NT2/D1 (cell line): Measurements from ENCODE around the gene SYCP2L.

Experiments used
- YY1 ChIP-seq: IDR thresholded peaks from 2 replicates; pipeline ENCODE4 v1.6.1; 2011; ENCODE audit not compliant: insufficient read length, insufficient read depth
- ZNF274 ChIP-seq: IDR thresholded peaks from 2 replicates; pipeline ENCODE4 v1.6.1; 2011; ENCODE audit warnings: mild to moderate bottlenecking, low read depth, low read length

DNA sequence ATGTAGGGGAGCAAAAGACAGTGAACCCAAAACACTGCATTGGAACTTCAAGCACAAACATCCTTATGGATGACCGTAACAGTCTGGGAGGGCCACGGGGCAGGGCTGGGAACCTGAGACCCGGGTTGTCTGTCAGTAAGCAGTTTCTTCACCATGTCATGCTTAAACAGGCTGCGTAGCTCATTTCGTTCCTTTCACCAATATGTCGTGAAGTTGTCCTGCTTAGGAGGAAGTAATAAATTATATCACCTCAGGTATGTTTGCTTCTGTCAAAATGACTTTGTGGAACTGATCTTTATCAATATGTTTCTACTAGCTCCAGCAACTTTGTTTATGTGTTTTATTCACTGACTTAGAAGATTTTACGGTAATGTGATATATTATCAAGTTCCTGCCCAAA lies 36.1 kb upstream of the SYCP2L start:
- no peak for TF ChIP-seq ZNF274
- no peak for TF ChIP-seq YY1
